ENCODE results near the gene SPON1.
A peak's percentile ranks its signal among the peaks of the same experiment; 100 is the strongest.
"Not testable (repeated sequence)": the region's sequence is repeated elsewhere in the genome, so short reads cannot be mapped to it uniquely, and the experiment has no call there.

SPON1 gene

GRCh38 chr11:14140991-14141390 lies 178.5 kb downstream of the SPON1 start:
- no peak overlapping the region for H3K4me3 Mint-ChIP-seq
- ATAC-seq (replicated peaks; ENCODE audit: extremely low read depth, poor library complexity, severe bottlenecking): no peak

GRCh38 chr11:14141676-14142075 lies 179.2 kb downstream of the SPON1 start:
- Mint-ChIP-seq H3K9me3 (no peaks in the 10 kb centered on the region), H3K27me3 (no peaks in the 10 kb centered on the region), H3K27ac (ENCODE audit: low read depth) (no peak overlapping the region), H3K4me3 (no peak overlapping the region), H3K36me3 (ENCODE audit: insufficient read depth) (peaks cover 2% of the 10 kb centered on the region), H3K4me1 (no peaks in the 10 kb centered on the region)
- DNase-seq (ENCODE audit: low spot score in 2 of 2) (no peak), ATAC-seq (replicated peaks; ENCODE audit: extremely low read depth, poor library complexity, severe bottlenecking) (no peak)

More at GRCh38 chr11:14140991-14141390, 178.5 kb downstream of the SPON1 start:
- no peaks in the 10 kb centered on the region for H3K27me3 Mint-ChIP-seq
- H3K36me3 Mint-ChIP-seq (ENCODE audit: insufficient read depth): peaks cover 2% of the 10 kb centered on the region
- no peak overlapping the region for H3K27ac Mint-ChIP-seq (ENCODE audit: low read depth)
- no peak for DNase-seq (ENCODE audit: low spot score in 2 of 2)
- no peaks in the 10 kb centered on the region for H3K4me1 Mint-ChIP-seq
- no peaks in the 10 kb centered on the region for H3K9me3 Mint-ChIP-seq

- Mint-ChIP-seq H3K9me3 (no peaks in the 10 kb centered on the region), H3K4me1 (no peaks in the 10 kb centered on the region), H3K36me3 (ENCODE audit: insufficient read depth) (peaks cover 2% of the 10 kb centered on the region), H3K27me3 (no peaks in the 10 kb centered on the region), H3K4me3 (no peak overlapping the region), H3K27ac (ENCODE audit: low read depth) (no peak overlapping the region)
- no peak for DNase-seq (ENCODE audit: low spot score in 2 of 2)
- no peak for ATAC-seq (replicated peaks; ENCODE audit: extremely low read depth, poor library complexity, severe bottlenecking)
These were observed 182.4 kb downstream of the SPON1 start for GRCh38 chr11:14144934-14145333.

GRCh38 chr11:14148653-14149273 lies 186.2 kb downstream of the SPON1 start:
- DNase-seq (ENCODE audit: low spot score in 2 of 2) (no peak), ATAC-seq (replicated peaks; ENCODE audit: extremely low read depth, poor library complexity, severe bottlenecking) (peak; percentile 64)
- Mint-ChIP-seq H3K27me3 (no peaks in the 10 kb centered on the region), H3K4me1 (no peaks in the 10 kb centered on the region), H3K4me3 (no peak overlapping the region), H3K27ac (ENCODE audit: low read depth) (no peak overlapping the region), H3K36me3 (ENCODE audit: insufficient read depth) (peaks cover 2% of the 10 kb centered on the region), H3K9me3 (no peaks in the 10 kb centered on the region)

- H3K27me3 Mint-ChIP-seq: no peaks in the 10 kb centered on the region
- H3K4me3 Mint-ChIP-seq: no peak overlapping the region
- no peaks in the 10 kb centered on the region for H3K36me3 Mint-ChIP-seq (ENCODE audit: insufficient read depth)
- H3K27ac Mint-ChIP-seq (ENCODE audit: low read depth): no peak overlapping the region
- DNase-seq (ENCODE audit: low spot score in 2 of 2) (no peak), ATAC-seq (replicated peaks; ENCODE audit: extremely low read depth, poor library complexity, severe bottlenecking) (no peak)
- no peaks in the 10 kb centered on the region for H3K4me1 Mint-ChIP-seq
- H3K9me3 Mint-ChIP-seq: no peaks in the 10 kb centered on the region
These were observed 187.2 kb downstream of the SPON1 start for GRCh38 chr11:14149683-14150082.

- no peaks in the 10 kb centered on the region for H3K36me3 Mint-ChIP-seq (ENCODE audit: insufficient read depth)
- no peaks in the 10 kb centered on the region for H3K4me1 Mint-ChIP-seq
- H3K27me3 Mint-ChIP-seq: no peaks in the 10 kb centered on the region
- H3K27ac Mint-ChIP-seq (ENCODE audit: low read depth): no peak overlapping the region
- ATAC-seq (replicated peaks; ENCODE audit: extremely low read depth, poor library complexity, severe bottlenecking): no peak
- H3K4me3 Mint-ChIP-seq: no peak overlapping the region
- DNase-seq (ENCODE audit: low spot score in 2 of 2): no peak
- peaks cover 7% of the 10 kb centered on the region for H3K9me3 Mint-ChIP-seq
These were observed 188.4 kb downstream of the SPON1 start for GRCh38 chr11:14150878-14151277.

- H3K36me3 Mint-ChIP-seq (ENCODE audit: insufficient read depth); H3K4me1 Mint-ChIP-seq; H3K4me3 Mint-ChIP-seq; H3K27ac Mint-ChIP-seq (ENCODE audit: low read depth); ATAC-seq (replicated peaks; ENCODE audit: extremely low read depth, poor library complexity, severe bottlenecking); DNase-seq (ENCODE audit: low spot score in 2 of 2): not testable (repeated sequence)
- peaks cover 19% of the 10 kb centered on the region for H3K9me3 Mint-ChIP-seq
- peaks cover 11% of the 10 kb centered on the region for H3K27me3 Mint-ChIP-seq
These were observed 191.6 kb downstream of the SPON1 start for GRCh38 chr11:14154103-14154502.

- Mint-ChIP-seq H3K9me3 (peaks cover 19% of the 10 kb centered on the region), H3K4me1 (no peaks in the 10 kb centered on the region), H3K27me3 (peaks cover 17% of the 10 kb centered on the region), H3K27ac (ENCODE audit: low read depth) (no peak overlapping the region), H3K4me3 (no peak overlapping the region), H3K36me3 (ENCODE audit: insufficient read depth) (no peaks in the 10 kb centered on the region)
- no peak for ATAC-seq (replicated peaks; ENCODE audit: extremely low read depth, poor library complexity, severe bottlenecking)
- DNase-seq (ENCODE audit: low spot score in 2 of 2): no peak
These were observed 195.9 kb downstream of the SPON1 start for GRCh38 chr11:14158393-14158792.

- no peak for DNase-seq (ENCODE audit: low spot score in 2 of 2)
- Mint-ChIP-seq H3K4me3 (no peak overlapping the region), H3K9me3 (peaks cover 4% of the 10 kb centered on the region), H3K27ac (ENCODE audit: low read depth) (no peak overlapping the region), H3K27me3 (peaks cover 9% of the 10 kb centered on the region), H3K4me1 (no peaks in the 10 kb centered on the region), H3K36me3 (ENCODE audit: insufficient read depth) (no peaks in the 10 kb centered on the region)
- no peak for ATAC-seq (replicated peaks; ENCODE audit: extremely low read depth, poor library complexity, severe bottlenecking)
These were observed 201.1 kb downstream of the SPON1 start for GRCh38 chr11:14163576-14163975.

- H3K4me3 Mint-ChIP-seq; H3K27ac Mint-ChIP-seq (ENCODE audit: low read depth): not testable (repeated sequence)
These were observed 211.2 kb downstream of the SPON1 start for GRCh38 chr11:14173679-14174078.

GRCh38 chr11:14179116-14179820 lies 216.7 kb downstream of the SPON1 start:
- H3K27me3 Mint-ChIP-seq: peaks cover 41% of the 10 kb centered on the region
- ATAC-seq (replicated peaks; ENCODE audit: extremely low read depth, poor library complexity, severe bottlenecking) (no peak), DNase-seq (ENCODE audit: low spot score in 2 of 2) (no peak)
- H3K4me3 Mint-ChIP-seq: no peak overlapping the region
- H3K27ac Mint-ChIP-seq (ENCODE audit: low read depth): no peak overlapping the region
- no peaks in the 10 kb centered on the region for H3K4me1 Mint-ChIP-seq
- no peaks in the 10 kb centered on the region for H3K9me3 Mint-ChIP-seq
- no peaks in the 10 kb centered on the region for H3K36me3 Mint-ChIP-seq (ENCODE audit: insufficient read depth)

More at GRCh38 chr11:14173679-14174078, 211.2 kb downstream of the SPON1 start:
- ATAC-seq (replicated peaks; ENCODE audit: extremely low read depth, poor library complexity, severe bottlenecking); H3K9me3 Mint-ChIP-seq; DNase-seq (ENCODE audit: low spot score in 2 of 2); H3K4me1 Mint-ChIP-seq; H3K36me3 Mint-ChIP-seq (ENCODE audit: insufficient read depth): not testable (repeated sequence)
- peaks cover 40% of the 10 kb centered on the region for H3K27me3 Mint-ChIP-seq

GRCh38 chr11:14181121-14181520 lies 218.6 kb downstream of the SPON1 start:
- Mint-ChIP-seq H3K27me3 (peaks cover 43% of the 10 kb centered on the region), H3K4me3 (no peak overlapping the region), H3K36me3 (ENCODE audit: insufficient read depth) (no peaks in the 10 kb centered on the region), H3K27ac (ENCODE audit: low read depth) (no peak overlapping the region), H3K9me3 (no peaks in the 10 kb centered on the region), H3K4me1 (no peaks in the 10 kb centered on the region)
- ATAC-seq (replicated peaks; ENCODE audit: extremely low read depth, poor library complexity, severe bottlenecking) (no peak), DNase-seq (ENCODE audit: low spot score in 2 of 2) (no peak)

- Mint-ChIP-seq H3K4me1 (no peaks in the 10 kb centered on the region), H3K4me3 (no peak overlapping the region), H3K27ac (ENCODE audit: low read depth) (no peak overlapping the region), H3K27me3 (peaks cover 37% of the 10 kb centered on the region), H3K9me3 (no peaks in the 10 kb centered on the region), H3K36me3 (ENCODE audit: insufficient read depth) (no peaks in the 10 kb centered on the region)
- DNase-seq (ENCODE audit: low spot score in 2 of 2) (no peak), ATAC-seq (replicated peaks; ENCODE audit: extremely low read depth, poor library complexity, severe bottlenecking) (no peak)
These were observed 220.4 kb downstream of the SPON1 start for GRCh38 chr11:14182833-14183364.
